SKM-1 (cell line): ENCODE data around the gene LZIC.

Experiments
- DNase-seq: peaks from one replicate; lab custom pipeline; 2025; ENCODE audit not compliant: unreplicated experiment; lab: John Stamatoyannopoulos, UW

LZIC gene

GRCh38 chr1:9887070-9887469 lies 56.1 kb downstream of the LZIC start:
- no peak for DNase-seq

GRCh38 chr1:9886092-9886742 lies 57.0 kb downstream of the LZIC start:
- DNase-seq: no peak

GRCh38 chr1:9884805-9885204 lies 58.4 kb downstream of the LZIC start:
- no peak for DNase-seq

GRCh38 chr1:9883585-9884449 lies 59.4 kb downstream of the LZIC start:
- no peak for DNase-seq

- DNase-seq: no peak
Measured at GRCh38 chr1:9882945-9883303, 60.3 kb downstream of the LZIC start.

GRCh38 chr1:9882296-9882944 lies 60.8 kb downstream of the LZIC start:
- DNase-seq: no peak

- DNase-seq: no peak
Measured at GRCh38 chr1:9881838-9882249, 61.3 kb downstream of the LZIC start.
